OCI-LY1 (cell line): ENCODE results near the gene GALNT13.

Experiments used
- H2AFZ ChIP-seq: fragments of 200-600 bp; sonication (generic), shearing (Covaris generic); 2 replicates; pipeline ENCODE4 v1.6.0; 2014; ENCODE audit warnings: antibody characterized with exemption, mild to moderate bottlenecking, low read length
- H3F3A ChIP-seq: fragments of 200-600 bp; sonication (generic), shearing (Covaris generic); 2 replicates; pipeline ENCODE4 v1.6.0; 2014; ENCODE audit warnings: mild to moderate bottlenecking, antibody characterized with exemption, low read length, moderate library complexity; ENCODE audit not compliant: insufficient read depth
- H3K27ac ChIP-seq: fragments of 200-600 bp; sonication (generic); 2 replicates; pipeline ENCODE4 v1.5.1; 2014; ENCODE audit warnings: low read length, mixed run types, mild to moderate bottlenecking, low read depth; ENCODE audit not compliant: poor library complexity, severe bottlenecking
- H3K27me3 ChIP-seq: fragments of 200-600 bp; sonication (generic); 2 replicates; pipeline ENCODE4 v1.6.0; 2014; ENCODE audit warnings: antibody characterized with exemption, mild to moderate bottlenecking, low read length, moderate library complexity; ENCODE audit not compliant: insufficient read depth
- H3K36me3 ChIP-seq: fragments of 200-600 bp; sonication (generic); 2 replicates; pipeline ENCODE4 v1.6.1; 2014; ENCODE audit warnings: mild to moderate bottlenecking, antibody characterized with exemption, low read length, moderate library complexity, mixed read lengths; ENCODE audit not compliant: insufficient read depth
- H3K4me1 ChIP-seq: fragments of 200-600 bp; sonication (generic); 2 replicates; pipeline ENCODE4 v1.5.1; 2014; ENCODE audit warnings: mild to moderate bottlenecking, low read length, moderate library complexity; ENCODE audit not compliant: insufficient read depth, severe bottlenecking
- H3K4me2 ChIP-seq: fragments of 200-600 bp; sonication (generic), shearing (Covaris generic); 2 replicates; pipeline ENCODE4 v1.6.1; 2014; ENCODE audit warnings: low read length
- H3K4me3 ChIP-seq: fragments of 200-600 bp; sonication (generic); 2 replicates; pipeline ENCODE4 v1.5.1; 2014; ENCODE audit warnings: low read length, low read depth, mild to moderate bottlenecking, mixed read lengths; ENCODE audit not compliant: poor library complexity, severe bottlenecking
- H3K79me2 ChIP-seq: fragments of 200-600 bp; shearing (Covaris generic); 2 replicates; pipeline ENCODE4 v1.6.1; 2016; ENCODE audit warnings: mixed run types, low read length, mixed read lengths; ENCODE audit not compliant: insufficient read depth
- H3K9ac ChIP-seq: fragments of 200-600 bp; sonication (generic), shearing (Covaris generic); 2 replicates; pipeline ENCODE4 v1.6.1; 2014; ENCODE audit warnings: mild to moderate bottlenecking, low read length, mixed read lengths
- H3K9me2 ChIP-seq: fragments of 200-600 bp; sonication (generic), shearing (Covaris generic); 2 replicates; pipeline ENCODE4 v1.6.1; 2014; ENCODE audit warnings: low read depth, mild to moderate bottlenecking, low read length, mixed read lengths
- H3K9me3 ChIP-seq: fragments of 200-600 bp; shearing (Covaris generic); 2 replicates; pipeline ENCODE4 v1.6.1; 2014; ENCODE audit warnings: low read length, mixed read lengths
- H4K20me1 ChIP-seq: fragments of 200-600 bp; sonication (generic), shearing (Covaris generic); 2 replicates; pipeline ENCODE4 v1.6.0; 2016; ENCODE audit warnings: mild to moderate bottlenecking, low read length; ENCODE audit not compliant: insufficient read depth
- EZH2 ChIP-seq: fragments of 200-600 bp; sonication (generic), shearing (Covaris generic); IDR thresholded peaks from 2 replicates; pipeline ENCODE4 v1.8.0; 2017; ENCODE audit warnings: borderline replicate concordance, mixed run types, mild to moderate bottlenecking, antibody characterized with exemption, low read length, moderate library complexity, mixed read lengths
- TF ChIP-seq, protein P1 (sequence below): fragments of 200-600 bp; sonication (generic), shearing (Covaris generic); IDR thresholded peaks from 2 replicates; pipeline ENCODE4 v1.5.1; 2017; ENCODE audit warnings: mild to moderate bottlenecking, antibody characterized with exemption, low read length, moderate library complexity, mixed read lengths

GALNT13 gene

DNA sequence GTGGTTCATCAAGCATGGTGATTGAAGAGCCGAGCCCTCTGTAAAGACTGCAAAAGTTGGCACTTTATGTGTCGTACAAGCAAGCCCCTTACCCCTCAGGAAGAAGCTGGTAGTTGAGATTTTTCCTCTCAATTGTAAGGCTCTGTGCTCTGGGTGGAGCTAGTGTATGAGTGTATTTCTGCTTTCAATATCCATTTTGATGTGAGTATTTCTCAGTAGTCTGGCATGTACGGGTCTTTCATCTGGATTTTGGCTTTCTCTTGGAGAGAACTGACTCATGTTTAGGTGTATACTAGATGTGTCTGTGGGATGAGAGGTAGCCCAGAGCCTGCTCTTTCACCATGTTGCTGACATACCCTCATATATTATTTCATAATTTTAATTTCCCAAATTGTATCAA is 420.2 kb downstream of the GALNT13 start:
- no peaks in the 10 kb centered on the region for H3F3A ChIP-seq
- H3K9me2 ChIP-seq: no peaks in the 10 kb centered on the region
- no peaks in the 10 kb centered on the region for H3K27me3 ChIP-seq
- H3K27ac ChIP-seq: no peak overlapping the region
- H3K36me3 ChIP-seq: no peaks in the 10 kb centered on the region
- H4K20me1 ChIP-seq: no peaks in the 10 kb centered on the region
- no peak overlapping the region for H3K4me3 ChIP-seq
- no peak overlapping the region for H3K9ac ChIP-seq
- H3K79me2 ChIP-seq: no peaks in the 10 kb centered on the region
- H2AFZ ChIP-seq: no peak overlapping the region
- H3K9me3 ChIP-seq: no peaks in the 10 kb centered on the region
- H3K4me1 ChIP-seq: no peaks in the 10 kb centered on the region
- TF ChIP-seq, protein P1, sequence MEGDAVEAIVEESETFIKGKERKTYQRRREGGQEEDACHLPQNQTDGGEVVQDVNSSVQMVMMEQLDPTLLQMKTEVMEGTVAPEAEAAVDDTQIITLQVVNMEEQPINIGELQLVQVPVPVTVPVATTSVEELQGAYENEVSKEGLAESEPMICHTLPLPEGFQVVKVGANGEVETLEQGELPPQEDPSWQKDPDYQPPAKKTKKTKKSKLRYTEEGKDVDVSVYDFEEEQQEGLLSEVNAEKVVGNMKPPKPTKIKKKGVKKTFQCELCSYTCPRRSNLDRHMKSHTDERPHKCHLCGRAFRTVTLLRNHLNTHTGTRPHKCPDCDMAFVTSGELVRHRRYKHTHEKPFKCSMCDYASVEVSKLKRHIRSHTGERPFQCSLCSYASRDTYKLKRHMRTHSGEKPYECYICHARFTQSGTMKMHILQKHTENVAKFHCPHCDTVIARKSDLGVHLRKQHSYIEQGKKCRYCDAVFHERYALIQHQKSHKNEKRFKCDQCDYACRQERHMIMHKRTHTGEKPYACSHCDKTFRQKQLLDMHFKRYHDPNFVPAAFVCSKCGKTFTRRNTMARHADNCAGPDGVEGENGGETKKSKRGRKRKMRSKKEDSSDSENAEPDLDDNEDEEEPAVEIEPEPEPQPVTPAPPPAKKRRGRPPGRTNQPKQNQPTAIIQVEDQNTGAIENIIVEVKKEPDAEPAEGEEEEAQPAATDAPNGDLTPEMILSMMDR: no peak
- TF ChIP-seq EZH2: no peak
- no peak overlapping the region for H3K4me2 ChIP-seq

GRCh38 chr2:154293864-154294263 is 422.1 kb downstream of the GALNT13 start:
- H2AFZ ChIP-seq: no peak overlapping the region
- no peak overlapping the region for H3K4me3 ChIP-seq
- H3K9me3 ChIP-seq: no peaks in the 10 kb centered on the region
- no peaks in the 10 kb centered on the region for H3K36me3 ChIP-seq
- no peak overlapping the region for H3K4me2 ChIP-seq
- no peaks in the 10 kb centered on the region for H4K20me1 ChIP-seq
- no peaks in the 10 kb centered on the region for H3K27me3 ChIP-seq
- H3K9ac ChIP-seq: no peak overlapping the region
- no peaks in the 10 kb centered on the region for H3K4me1 ChIP-seq
- TF ChIP-seq EZH2: no peak
- TF ChIP-seq, protein P1: no peak
- no peak overlapping the region for H3K27ac ChIP-seq
- H3F3A ChIP-seq: no peaks in the 10 kb centered on the region
- H3K79me2 ChIP-seq: no peaks in the 10 kb centered on the region
- H3K9me2 ChIP-seq: no peaks in the 10 kb centered on the region

- no peaks in the 10 kb centered on the region for H3K9me3 ChIP-seq
- no peaks in the 10 kb centered on the region for H3K27me3 ChIP-seq
- no peaks in the 10 kb centered on the region for H3F3A ChIP-seq
- no peak overlapping the region for H2AFZ ChIP-seq
- TF ChIP-seq EZH2: no peak
- TF ChIP-seq, protein P1: no peak
- no peak overlapping the region for H3K4me2 ChIP-seq
- no peaks in the 10 kb centered on the region for H3K36me3 ChIP-seq
- no peaks in the 10 kb centered on the region for H4K20me1 ChIP-seq
- H3K9me2 ChIP-seq: no peaks in the 10 kb centered on the region
- no peak overlapping the region for H3K9ac ChIP-seq
- no peaks in the 10 kb centered on the region for H3K4me1 ChIP-seq
- H3K27ac ChIP-seq: no peak overlapping the region
- no peaks in the 10 kb centered on the region for H3K79me2 ChIP-seq
- no peak overlapping the region for H3K4me3 ChIP-seq
Measured at GRCh38 chr2:154306266-154306970, 434.7 kb downstream of the GALNT13 start.
